Esophagus muscularis mucosa (tissue), 4 donors: ENCODE results near the gene AHI1. TPM values are rescaled to one million over a fixed set of nuclear protein-coding genes. Genes with fewer than 3 reads are reported as not detected.

Experiments
- DNase-seq: peaks from one replicate; pipeline ENCODE4 v3.0.0-alpha.2; 2017; ENCODE audit errors: extremely low spot score
- H3K27ac ChIP-seq, 4 donors: fragments of 200-600 bp; sonication (generic); replicated peaks in 1 of 4; 1 replicate in 3 of 4; 2 replicates in 1 of 4; pipeline ENCODE4 v1.5.1; 2016 to 2019; ENCODE audit warnings: mild to moderate bottlenecking in 1 of 4
- H3K27me3 ChIP-seq, 4 donors: fragments of 200-600 bp; sonication (generic); one replicate each; pipeline versions ENCODE4 v1.5.1 to v1.6.0; 2016 to 2019
- H3K36me3 ChIP-seq, 4 donors: fragments of 200-600 bp; sonication (generic); one replicate each; pipeline ENCODE4 v1.5.1; 2016 to 2019
- H3K4me1 ChIP-seq, 4 donors: fragments of 200-600 bp; sonication (generic); one replicate each; pipeline ENCODE4 v1.5.1; 2016 to 2019
- H3K4me3 ChIP-seq, 4 donors: fragments of 200-600 bp; sonication (generic); 1 replicate in 2 of 4; 2 replicates in 2 of 4; pipeline ENCODE4 v1.5.1; 2016 to 2019; ENCODE audit warnings: mild to moderate bottlenecking in 4 of 4, moderate library complexity in 1 of 4
- H3K9me3 ChIP-seq, 4 donors: fragments of 200-600 bp; sonication (generic); 1 replicate in 3 of 4; 2 replicates in 1 of 4; pipeline ENCODE4 v1.5.1; 2016 to 2019
- CTCF ChIP-seq, 3 experiments: fragments of 200-600 bp in 2 of 3; fragments of 450-650 bp in 1 of 3; sonication (generic) in 2 of 3; IDR thresholded peaks; one replicate each; pipeline ENCODE4 v1.5.1; 2017 to 2019; ENCODE audit warnings: antibody characterized with exemption in 3 of 3, mild to moderate bottlenecking in 2 of 3, moderate library complexity in 1 of 3
- EP300 ChIP-seq: sonication (generic); formaldehyde crosslinking; IDR thresholded peaks from one replicate; pipeline ENCODE4 v1.6.1; 2017; ENCODE audit warnings: antibody characterized with exemption
- POLR2A ChIP-seq: fragments of 450-650 bp; IDR thresholded peaks from one replicate; pipeline ENCODE4 v1.6.1; 2017; ENCODE audit warnings: antibody characterized with exemption, moderate library complexity, mild to moderate bottlenecking, low read depth
- POLR2AphosphoS5 ChIP-seq, 2 donors: sonication (generic); formaldehyde crosslinking; IDR thresholded peaks; one replicate each; pipeline ENCODE4 v1.6.1; 2017; ENCODE audit warnings: antibody characterized with exemption in 2 of 2
- WGBS: methylation state at CpG from one replicate; pipeline ENCODE4 v1.1.5; 2018; 5-methylcytosine and 5-hydroxymethylcytosine counted together
- intact Hi-C: fragments of 100-400 bp; cut with DNase I; formaldehyde crosslinking; loops from one replicate; pipeline ENCODE4 v1.15.1; 2023
- total RNA-seq, 4 donors: library from RNA; depleted of rRNA; stranded (reverse); fragments of >200 nt; gene quantifications; one replicate each; pipeline versions ENCODE4 v1.1.0 to v1.2.1, GENCODE V29; 2016

Gene AHI1
- total RNA-seq, 4 donors from 2014 or later, result 11.4 to 28.7 (median 16.2) TPM

- Histone ChIP-seq H3K4me3 (no peak overlapping the region), H3K9me3 (no peaks in the 10 kb centered on the region), H3K4me1 (no peaks in the 10 kb centered on the region), H3K27me3 (no peaks in the 10 kb centered on the region), H3K27ac (no peak overlapping the region), H3K36me3 (peaks cover 0 to 20% (median 0%) of the 10 kb centered on the region in 4 donors)
- 78% methylated on average over 2 of the region's 2 CpGs for WGBS
- intact Hi-C loops, result no loop called here
- DNase-seq, result no peak
- no peak for TF ChIP-seq EP300
- TF ChIP-seq POLR2A, result no peak
- no peak for TF ChIP-seq CTCF (IDR thresholded peaks at IDR 0.05)
- TF ChIP-seq POLR2AphosphoS5 (IDR thresholded peaks at IDR 0.05), result no peak
These were observed 177.7 kb downstream of the AHI1 start for GRCh38 chr6:135319819-135320218.

GRCh38 chr6:135318738-135319469 is 178.6 kb downstream of the AHI1 start:
- no peak overlapping the region for H3K27ac ChIP-seq
- WGBS, result 92% methylated on average over 8 of the region's 8 CpGs
- H3K27me3 ChIP-seq, result no peaks in the 10 kb centered on the region
- H3K36me3 ChIP-seq, result peaks cover 0 to 22% (median 0%) of the 10 kb centered on the region in 4 donors
- intact Hi-C loops, result no loop called here
- H3K4me1 ChIP-seq, result no peaks in the 10 kb centered on the region
- TF ChIP-seq POLR2AphosphoS5 (IDR thresholded peaks at IDR 0.05), result no peak
- TF ChIP-seq CTCF (IDR thresholded peaks at IDR 0.05), result no peak
- TF ChIP-seq POLR2A, result no peak
- no peak overlapping the region for H3K4me3 ChIP-seq
- H3K9me3 ChIP-seq, result no peaks in the 10 kb centered on the region
- no peak for DNase-seq

- no peak for DNase-seq
- no peak overlapping the region for H3K4me3 ChIP-seq
- no peak overlapping the region for H3K27ac ChIP-seq
- intact Hi-C loops, result no loop called here
- WGBS, result 100% methylated on average over 1 of the region's 1 CpG
- TF ChIP-seq CTCF (IDR thresholded peaks at IDR 0.05), result no peak
- peaks cover 0 to 3% (median 1%) of the 10 kb centered on the region in 4 donors for H3K4me1 ChIP-seq
- no peaks in the 10 kb centered on the region for H3K9me3 ChIP-seq
- peaks cover 0 to 41% (median 0%) of the 10 kb centered on the region in 4 donors for H3K36me3 ChIP-seq
- H3K27me3 ChIP-seq, result no peaks in the 10 kb centered on the region
These were observed 183.0 kb downstream of the AHI1 start for GRCh38 chr6:135314543-135314942.

GRCh38 chr6:135311446-135312200 is 185.9 kb downstream of the AHI1 start:
- Histone ChIP-seq H3K27me3 (no peaks in the 10 kb centered on the region), H3K4me1 (peaks cover 0 to 3% (median 1%) of the 10 kb centered on the region in 4 donors), H3K36me3 (peaks cover 0 to 47% (median 0%) of the 10 kb centered on the region in 4 donors), H3K4me3 (no peak overlapping the region), H3K27ac (no peak overlapping the region), H3K9me3 (no peaks in the 10 kb centered on the region)
- WGBS, result 80% methylated on average over 4 of the region's 4 CpGs
- intact Hi-C loops, result no loop called here
- no peak for DNase-seq
- no peak for TF ChIP-seq CTCF (IDR thresholded peaks at IDR 0.05)
- TF ChIP-seq POLR2A, result no peak
- no peak for TF ChIP-seq EP300
- TF ChIP-seq POLR2AphosphoS5 (IDR thresholded peaks at IDR 0.05), result no peak
